Upper lobe of right lung (tissue), 1 donor: ENCODE measurements around the gene WWOX. TPM values are rescaled to one million over a fixed set of nuclear protein-coding genes. Genes with fewer than 3 reads are reported as not detected.

Experiments used
- ATAC-seq: fragments of 200-7000 bp; cut with Tn5 transposase; one replicate; pipeline ENCODE4 v1.9.1; 2020; ENCODE audit warnings: mild to moderate bottlenecking, moderate library complexity
- DNase-seq: peaks from one replicate; pipeline ENCODE4 v3.0.0-alpha.2; 2020
- H3K27ac ChIP-seq: fragments of 200-600 bp; one replicate; pipeline ENCODE4 v1.8.0; 2022
- H3K27me3 ChIP-seq: fragments of 200-600 bp; one replicate; pipeline ENCODE4 v1.8.0; 2022; ENCODE audit warnings: mild to moderate bottlenecking
- H3K36me3 ChIP-seq: fragments of 200-600 bp; one replicate; pipeline ENCODE4 v1.8.0; 2022
- H3K4me1 ChIP-seq: fragments of 200-600 bp; one replicate; pipeline ENCODE4 v1.8.0; 2022
- H3K4me3 ChIP-seq: fragments of 200-600 bp; one replicate; pipeline ENCODE4 v1.8.0; 2022; ENCODE audit warnings: mild to moderate bottlenecking
- H3K9me3 ChIP-seq: fragments of 200-600 bp; one replicate; pipeline ENCODE4 v1.8.0; 2022
- intact Hi-C: fragments of 100-400 bp; cut with DNase I; formaldehyde crosslinking; loops from one replicate; pipeline ENCODE4 v1.11.0; 2022
- total RNA-seq: library from RNA; stranded (reverse); fragmentation: NEBNext Ultra II Directional; extraction: Animal tissue kit (Norgen Biotek cat#: 25700); gene quantifications from one replicate; pipeline ENCODE4 v1.2.1, GENCODE V29; 2021
- TF ChIP-seq, protein P1 (sequence below): fragments of 200-600 bp; IDR thresholded peaks from one replicate; pipeline ENCODE4 v1.8.0; 2022; ENCODE audit warnings: antibody characterized with exemption
- donor health status: DM: no; HTN: yes; CAD: no; lungs with severe emphysema.

WWOX gene
- total RNA-seq, 1 donor from 2014 or later, result 17.0 TPM

DNA sequence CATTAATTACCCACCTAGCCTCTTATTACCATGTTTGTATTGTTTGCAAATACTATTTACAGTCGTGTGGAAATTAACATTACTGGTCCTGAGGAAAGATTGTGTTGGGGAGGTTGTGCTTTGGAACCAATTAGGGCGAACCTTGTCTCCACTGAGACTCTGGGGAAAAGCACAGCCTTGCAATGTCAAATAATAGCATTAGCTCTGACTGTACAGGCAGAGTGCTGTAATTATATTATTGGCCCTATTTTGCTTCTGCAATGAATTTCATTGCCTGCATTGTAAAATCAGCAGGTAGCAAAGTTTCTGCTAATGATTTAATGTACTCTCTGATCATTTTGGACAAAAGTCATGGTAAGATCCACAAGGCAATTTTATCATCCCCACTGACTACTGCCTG, 97.0 kb downstream of the WWOX start:
- TF ChIP-seq, protein P1, sequence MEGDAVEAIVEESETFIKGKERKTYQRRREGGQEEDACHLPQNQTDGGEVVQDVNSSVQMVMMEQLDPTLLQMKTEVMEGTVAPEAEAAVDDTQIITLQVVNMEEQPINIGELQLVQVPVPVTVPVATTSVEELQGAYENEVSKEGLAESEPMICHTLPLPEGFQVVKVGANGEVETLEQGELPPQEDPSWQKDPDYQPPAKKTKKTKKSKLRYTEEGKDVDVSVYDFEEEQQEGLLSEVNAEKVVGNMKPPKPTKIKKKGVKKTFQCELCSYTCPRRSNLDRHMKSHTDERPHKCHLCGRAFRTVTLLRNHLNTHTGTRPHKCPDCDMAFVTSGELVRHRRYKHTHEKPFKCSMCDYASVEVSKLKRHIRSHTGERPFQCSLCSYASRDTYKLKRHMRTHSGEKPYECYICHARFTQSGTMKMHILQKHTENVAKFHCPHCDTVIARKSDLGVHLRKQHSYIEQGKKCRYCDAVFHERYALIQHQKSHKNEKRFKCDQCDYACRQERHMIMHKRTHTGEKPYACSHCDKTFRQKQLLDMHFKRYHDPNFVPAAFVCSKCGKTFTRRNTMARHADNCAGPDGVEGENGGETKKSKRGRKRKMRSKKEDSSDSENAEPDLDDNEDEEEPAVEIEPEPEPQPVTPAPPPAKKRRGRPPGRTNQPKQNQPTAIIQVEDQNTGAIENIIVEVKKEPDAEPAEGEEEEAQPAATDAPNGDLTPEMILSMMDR, result no peak
- DNase-seq (no peak), ATAC-seq (no peak)
- no peaks in the 10 kb centered on the region for H3K9me3 ChIP-seq
- intact Hi-C loops, result no loop called here
- no peaks in the 10 kb centered on the region for H3K27me3 ChIP-seq
- H3K36me3 ChIP-seq, result no peaks in the 10 kb centered on the region
- H3K27ac ChIP-seq, result no peak overlapping the region
- H3K4me1 ChIP-seq, result no peaks in the 10 kb centered on the region
- H3K4me3 ChIP-seq, result no peak overlapping the region

DNA sequence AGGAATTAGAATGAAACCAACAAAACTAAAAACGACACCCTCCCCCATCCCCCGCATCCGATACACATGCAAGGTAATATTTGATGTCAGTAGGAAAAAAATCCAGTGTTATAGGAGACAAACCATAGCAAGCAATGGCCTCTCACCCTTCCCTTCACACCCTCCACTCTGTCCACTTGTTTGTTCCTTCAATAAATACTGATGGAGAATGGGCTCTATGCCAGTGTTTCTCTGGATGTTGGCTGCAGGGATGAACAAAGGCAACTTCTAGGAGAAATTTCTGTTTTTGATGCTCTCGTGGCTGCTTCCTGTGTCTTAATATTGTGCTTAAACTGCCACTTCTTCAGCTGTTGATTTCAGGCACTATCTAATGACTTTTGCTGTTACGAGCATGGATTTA, 98.8 kb downstream of the WWOX start:
- Histone ChIP-seq H3K4me3 (no peak overlapping the region), H3K27me3 (no peaks in the 10 kb centered on the region), H3K27ac (no peak overlapping the region), H3K36me3 (no peaks in the 10 kb centered on the region), H3K4me1 (no peaks in the 10 kb centered on the region), H3K9me3 (no peaks in the 10 kb centered on the region)
- TF ChIP-seq, protein P1, result no peak
- ATAC-seq (no peak), DNase-seq (no peak)
- intact Hi-C loops, result no loop called here

DNA sequence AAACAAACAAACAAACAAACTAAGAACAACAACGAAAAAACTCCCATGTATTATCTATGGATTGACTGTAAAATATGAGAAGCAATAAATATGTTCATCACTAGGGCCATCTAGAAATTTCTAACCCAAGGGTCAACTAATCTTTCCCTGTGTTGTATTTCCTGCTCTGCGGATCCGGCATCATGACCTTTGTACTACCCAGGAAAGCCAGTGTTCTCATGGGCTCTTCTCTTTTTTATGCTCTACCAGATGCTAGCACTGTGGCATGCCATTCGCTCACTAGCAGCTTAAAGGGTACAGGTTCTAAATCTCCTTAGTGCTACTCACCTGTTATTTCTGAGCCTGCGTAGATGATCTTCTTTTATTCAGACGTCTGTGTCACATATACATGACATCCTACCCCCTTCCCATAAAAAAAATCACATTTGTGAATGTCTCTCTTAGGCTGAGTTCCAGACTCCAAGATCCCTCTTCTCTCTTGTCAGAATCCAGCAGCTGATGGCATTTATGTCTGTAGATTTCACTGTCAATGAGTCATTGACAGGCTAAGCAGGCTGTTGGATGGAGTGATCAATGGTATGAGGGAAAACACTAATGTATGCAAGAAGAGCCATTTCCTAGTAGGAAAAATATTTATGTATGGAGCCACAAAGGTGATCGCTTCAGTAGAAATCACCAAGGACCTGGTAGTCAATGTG, 100.0 kb downstream of the WWOX start:
- DNase-seq (no peak), ATAC-seq (no peak)
- TF ChIP-seq, protein P1, result no peak
- Histone ChIP-seq H3K4me1 (no peaks in the 10 kb centered on the region), H3K4me3 (no peak overlapping the region), H3K27ac (no peak overlapping the region), H3K27me3 (no peaks in the 10 kb centered on the region), H3K9me3 (no peaks in the 10 kb centered on the region), H3K36me3 (no peaks in the 10 kb centered on the region)
- intact Hi-C loops, result no loop called here

DNA sequence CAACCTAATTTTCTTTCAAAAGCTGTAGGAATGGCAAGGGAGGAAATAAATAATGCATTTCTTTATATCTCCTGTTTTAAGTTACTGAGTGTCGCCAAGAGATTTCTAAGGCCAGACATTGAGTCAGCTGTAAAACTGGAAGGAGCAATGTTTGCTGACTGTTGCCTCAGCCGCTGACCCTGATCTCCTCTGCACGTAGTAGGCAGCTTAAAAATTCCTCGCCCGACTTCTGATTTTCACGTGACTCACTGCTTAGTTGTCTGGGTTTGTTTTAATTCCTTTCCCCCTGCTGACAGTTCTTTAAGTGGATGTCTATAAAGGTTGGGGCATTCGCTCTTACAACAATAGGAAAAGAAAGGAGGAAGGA, 100.6 kb downstream of the WWOX start:
- Histone ChIP-seq H3K27ac (no peak overlapping the region), H3K4me1 (no peaks in the 10 kb centered on the region), H3K9me3 (no peaks in the 10 kb centered on the region), H3K36me3 (no peaks in the 10 kb centered on the region), H3K4me3 (no peak overlapping the region), H3K27me3 (no peaks in the 10 kb centered on the region)
- intact Hi-C loops, result no loop called here
- ATAC-seq (no peak), DNase-seq (no peak)
- TF ChIP-seq, protein P1, result no peak

DNA sequence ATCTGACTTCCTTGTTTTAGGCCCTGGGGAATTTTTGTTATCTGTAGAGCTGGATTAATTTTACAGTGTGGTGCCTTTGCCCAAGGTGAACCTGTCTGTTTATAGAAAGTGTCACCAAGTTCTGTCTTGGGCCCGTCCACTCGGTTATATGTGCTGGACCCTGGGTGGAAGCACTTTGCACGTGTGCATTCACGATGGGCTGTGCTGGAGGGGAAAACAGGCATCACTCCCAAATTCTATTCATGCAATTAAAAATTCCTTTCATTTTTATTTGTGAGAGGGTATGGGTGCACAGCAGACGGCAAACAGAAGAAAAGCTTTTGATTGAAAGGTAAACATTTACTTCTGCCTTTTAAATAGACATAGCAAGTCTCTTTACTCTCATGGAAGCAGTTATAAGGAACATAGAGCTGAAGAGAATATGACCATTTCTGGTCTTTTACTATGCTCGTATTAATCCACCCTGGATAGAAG, 101.2 kb downstream of the WWOX start:
- Histone ChIP-seq H3K4me1 (no peaks in the 10 kb centered on the region), H3K36me3 (no peaks in the 10 kb centered on the region), H3K9me3 (no peaks in the 10 kb centered on the region), H3K27me3 (no peaks in the 10 kb centered on the region), H3K27ac (no peak overlapping the region), H3K4me3 (no peak overlapping the region)
- intact Hi-C loops, result no loop called here
- DNase-seq (no peak), ATAC-seq (peak; percentile 55)
- TF ChIP-seq, protein P1, result no peak

DNA sequence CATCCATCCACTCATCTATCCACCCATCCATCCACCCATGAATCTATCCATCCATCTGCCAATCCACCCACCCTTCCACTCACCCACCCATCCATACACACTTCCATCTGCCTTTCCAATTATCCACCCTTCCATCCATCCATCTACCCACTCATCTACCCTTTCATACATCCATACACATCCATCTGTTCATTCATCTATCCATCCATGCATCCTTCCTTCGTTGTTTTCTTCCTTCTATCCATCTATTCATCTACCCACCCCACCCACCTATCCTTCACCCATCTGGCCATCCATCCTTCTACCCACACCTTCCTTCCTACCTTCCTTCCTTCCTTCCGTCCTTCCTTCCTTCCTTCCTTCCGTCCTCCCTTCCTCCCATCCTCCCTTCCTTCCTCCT, 106.1 kb downstream of the WWOX start:
- no peak for DNase-seq
- intact Hi-C loops, result no loop called here
- Histone ChIP-seq H3K4me3 (no peak overlapping the region), H3K36me3 (no peaks in the 10 kb centered on the region), H3K9me3 (no peaks in the 10 kb centered on the region), H3K27me3 (no peaks in the 10 kb centered on the region), H3K4me1 (peaks cover 5% of the 10 kb centered on the region), H3K27ac (no peak overlapping the region)
- no peak for ATAC-seq
- TF ChIP-seq, protein P1, result no peak
